Heart right ventricle (tissue), 16 donors: ENCODE results near the gene KCNIP1. TPM values are rescaled to one million over a fixed set of nuclear protein-coding genes. Genes with fewer than 3 reads are reported as not detected.

Source experiments
- ATAC-seq, 8 donors: fragments of 200-7000 bp; cut with Tn5 transposase; one replicate each; pipeline ENCODE4 v1.9.1; 2020; ENCODE audit warnings: mild to moderate bottlenecking in 8 of 8, moderate library complexity in 8 of 8, moderate number of reproducible peaks in 1 of 8
- DNase-seq, 2 donors: peaks; one replicate each; pipeline ENCODE4 v3.0.0-alpha.2; 2020
- H3K27ac ChIP-seq, 10 donors: fragments of 200-600 bp; sonication (generic) in 2 of 10; one replicate each; pipeline versions ENCODE4 v1.5.0 to v1.8.0; 2020 to 2022; ENCODE audit warnings: mild to moderate bottlenecking in 3 of 10
- H3K27me3 ChIP-seq, 7 donors: fragments of 200-600 bp; one replicate each; pipeline ENCODE4 v1.8.0; 2021 to 2022; ENCODE audit warnings: mild to moderate bottlenecking in 2 of 7
- H3K36me3 ChIP-seq, 9 donors: fragments of 200-600 bp; sonication (generic) in 1 of 9; one replicate each; pipeline versions ENCODE4 v1.5.0 to v1.8.0; 2020 to 2022; ENCODE audit warnings: mild to moderate bottlenecking in 2 of 9
- H3K4me1 ChIP-seq, 9 donors: fragments of 200-600 bp; sonication (generic) in 1 of 9; one replicate each; pipeline versions ENCODE4 v1.5.0 to v1.8.0; 2020 to 2022; ENCODE audit warnings: mild to moderate bottlenecking in 4 of 9
- H3K4me3 ChIP-seq, 10 donors: fragments of 200-600 bp; sonication (generic) in 2 of 10; one replicate each; pipeline versions ENCODE4 v1.5.0 to v1.8.0; 2020 to 2022; ENCODE audit warnings: mild to moderate bottlenecking in 7 of 10, moderate library complexity in 2 of 10
- H3K9me3 ChIP-seq, 11 donors: fragments of 200-600 bp in 10 of 11; sonication (generic) in 2 of 11; one replicate each; pipeline versions ENCODE4 v1.5.0 to v1.8.0; 2013 to 2022; ENCODE audit warnings: mild to moderate bottlenecking in 2 of 11, control low read depth in 1 of 11, moderate library complexity in 1 of 11
- CTCF ChIP-seq, 9 donors: fragments of 200-600 bp; sonication (generic) in 2 of 9; IDR thresholded peaks; one replicate each; pipeline versions ENCODE4 v1.5.0 to v1.8.0; 2021 to 2022; ENCODE audit warnings: antibody characterized with exemption in 9 of 9, mild to moderate bottlenecking in 5 of 9, moderate library complexity in 1 of 9
- WGBS, 2 donors: extraction: QIAGEN DNeasy Blood & Tissue Kit; methylation state at CpG; one replicate each; pipeline ENCODE4 v1.1.7; 2013; ENCODE audit warnings: inconsistent platforms in 1 of 2; 5-methylcytosine and 5-hydroxymethylcytosine counted together
- intact Hi-C, 10 donors: fragments of 100-400 bp; cut with DNase I; formaldehyde crosslinking; loops; one replicate each; pipeline versions ENCODE4 v1.11.1 to v1.14.2; 2022
- polyA plus RNA-seq, 2 donors: library from polyadenylated mRNA; stranded (reverse); fragments of 200-250 nt; gene quantifications; one replicate each; pipeline ENCODE4 v1.2.3, GENCODE V29; 2013
- total RNA-seq, 10 donors: library from RNA; stranded (reverse); fragmentation: NEBNext Ultra II Directional in 3 of 10; extraction: Animal tissue kit (Norgen Biotek cat#: 25700) in 3 of 10; gene quantifications; one replicate each; pipeline versions ENCODE4 v1.2.1 to v1.2.4, GENCODE V29; 2021 to 2023
- donor health status: Arrhythmogenic right ventricular cardiomyopathy.
- donor health status: ischemic (EF 13 %, LVEDD 7.1; RV severe dilation, severe dysfunction).
- donor health status: healthy with polysubstance abuse.
- donor health status: DM: no; HTN: yes; CAD: no.
- donor health status: DM: no; HTN: no; CAD: no.
- donor health status: ischemic (EF 25% LVEDD 6.9; RV normal size, moderate dysfunction).
- donor health status: ischemic (EF 25% LVEDD 5.7; RV mildly dilated, moderate dysfunction).
- donor health status: healthy.
- donor health status: DM: yes; HTN: yes; CAD: no.
- donor health status: Ischemic cardiomyopathy.
- donor health status: ischemic (EF 35%, LVEDD 5.7; RV mildly dilated, moderate dysfunction).
- donor health status: nonischemic (EF 11% LVEDD 7.7; RV severe dilation, severe dysfunction).
- donor health status: DM: yes; HTN: yes; CAD: no.
- donor health status: PGD.
- donor health status: ischemic (EF 29% LVEDD 5.4; RV normal size, mild dysfunction).
- donor health status: nonischemic (EF 23%, LVEDD 6.1; RV moderate dilation, normal function).

The KCNIP1 gene
- total and polyA plus RNA-seq, 12 donors, result 0.06 to 0.67 (median 0.21) TPM; not detected in 7

DNA sequence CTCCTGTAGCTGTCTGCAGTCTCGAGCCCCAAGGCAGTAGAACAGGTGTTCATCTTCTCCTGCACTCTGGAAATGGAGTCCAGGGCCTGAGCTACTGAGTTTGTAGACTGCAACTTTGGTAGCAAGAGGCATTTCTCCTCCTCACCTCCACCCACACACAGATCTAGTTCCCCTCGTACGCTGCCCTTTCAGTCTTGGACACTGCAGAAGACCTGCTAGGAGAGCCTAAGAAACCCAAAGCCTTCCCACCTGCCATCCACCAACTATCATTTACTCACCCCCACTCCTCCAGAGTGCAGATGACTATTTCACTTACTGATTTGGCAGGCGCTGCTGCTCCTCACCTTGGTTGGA, 59.0 kb downstream of the KCNIP1 start:
- ATAC-seq (no peak), DNase-seq (no peak)
- TF ChIP-seq CTCF (IDR thresholded peaks at IDR 0.05), result no peak
- Histone ChIP-seq H3K27ac (no peak overlapping the region), H3K27me3 (peaks cover 0 to 15% (median 0%) of the 10 kb centered on the region in 7 donors), H3K4me3 (no peak overlapping the region), H3K4me1 (no peaks in the 10 kb centered on the region), H3K36me3 (no peaks in the 10 kb centered on the region), H3K9me3 (no peaks in the 10 kb centered on the region)
- WGBS, 2 donors, result 85 to 89% methylated on average over 4 of the region's 4 CpGs
- intact Hi-C loops, result no loop called here

DNA sequence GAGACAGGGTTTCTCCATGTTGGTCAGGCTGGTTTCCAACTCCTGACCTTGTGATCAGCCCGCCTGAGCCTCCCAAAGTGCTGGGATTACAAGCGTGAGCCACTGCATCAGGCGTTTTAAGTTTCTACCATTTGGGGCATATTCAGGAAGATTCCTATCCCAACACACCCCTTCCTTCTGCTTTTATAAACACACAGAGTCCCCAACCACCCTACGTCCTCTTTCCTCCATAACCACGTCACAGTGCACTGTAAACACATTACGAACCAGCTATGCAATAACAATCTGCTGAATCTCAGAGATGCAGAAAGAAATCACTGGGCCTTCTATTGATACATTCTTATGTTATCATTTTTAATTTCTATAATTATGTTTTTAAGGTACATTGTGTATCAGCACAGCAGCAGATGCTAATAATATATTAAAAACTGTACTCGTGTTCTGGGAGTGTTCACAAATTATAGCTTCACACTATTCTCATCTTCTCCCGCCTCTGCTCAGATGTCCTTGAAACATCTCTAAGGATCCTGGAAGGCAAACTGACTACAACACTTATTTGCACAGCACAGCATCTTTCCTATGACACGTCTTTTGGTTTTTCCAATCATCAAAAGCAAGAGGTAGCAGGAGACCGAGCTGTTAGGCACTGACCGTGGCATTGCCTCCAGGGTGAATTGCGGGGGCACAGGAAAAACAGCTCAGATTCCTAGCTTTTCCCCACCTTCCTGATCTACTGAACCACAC, 60.2 kb downstream of the KCNIP1 start:
- H3K4me3 ChIP-seq, result no peak overlapping the region
- 83 to 85% methylated on average over 12 of the region's 12 CpGs for WGBS, 2 donors
- H3K27me3 ChIP-seq, result peaks cover 0 to 17% (median 3%) of the 10 kb centered on the region in 7 donors
- TF ChIP-seq CTCF (IDR thresholded peaks at IDR 0.05), result no peak
- H3K36me3 ChIP-seq, result no peaks in the 10 kb centered on the region
- no peaks in the 10 kb centered on the region for H3K4me1 ChIP-seq
- ATAC-seq (peak in 1 of 8 donors; percentile 52), DNase-seq (no peak)
- intact Hi-C loops, result no loop called here
- H3K27ac ChIP-seq, result no peak overlapping the region
- no peaks in the 10 kb centered on the region for H3K9me3 ChIP-seq

GRCh38 chr5:170565072-170565471, 61.3 kb downstream of the KCNIP1 start:
- no peak for DNase-seq
- TF ChIP-seq CTCF (IDR thresholded peaks at IDR 0.05), result no peak
- Histone ChIP-seq H3K4me1 (no peaks in the 10 kb centered on the region), H3K9me3 (no peaks in the 10 kb centered on the region), H3K36me3 (no peaks in the 10 kb centered on the region), H3K27me3 (peaks cover 0 to 19% (median 7%) of the 10 kb centered on the region in 7 donors), H3K4me3 (no peak overlapping the region), H3K27ac (no peak overlapping the region)
- 32 to 51% methylated on average over 3 of the region's 3 CpGs for WGBS, 2 donors
- ATAC-seq, result peak in 2 of 8 donors; percentile 68 to 85
- intact Hi-C loops, result no loop called here

- Histone ChIP-seq H3K36me3 (no peaks in the 10 kb centered on the region), H3K4me1 (peaks cover 0 to 4% (median 0%) of the 10 kb centered on the region in 9 donors), H3K9me3 (no peaks in the 10 kb centered on the region), H3K27me3 (peaks cover 0 to 42% (median 7%) of the 10 kb centered on the region in 7 donors), H3K27ac (no peak overlapping the region), H3K4me3 (no peak overlapping the region)
- no peak for DNase-seq
- no peak for ATAC-seq
- no peak for TF ChIP-seq CTCF (IDR thresholded peaks at IDR 0.05)
- 91 to 92% methylated on average over 5 of the region's 5 CpGs for WGBS, 2 donors
- intact Hi-C loops, result no loop called here
These were observed 65.3 kb downstream of the KCNIP1 start for GRCh38 chr5:170569101-170569500.
